HG02759 (cell line): ENCODE results near the gene NDUFB11.
"Not testable (repeated sequence)": the region's sequence is repeated elsewhere in the genome, so short reads cannot be mapped to it uniquely, and the experiment has no call there.

Source experiments
- ATAC-seq: cut with Tn5 transposase; IDR thresholded peaks from one replicate; pipeline ENCODE4 v1.9.1; 2021; ENCODE audit warnings: mild to moderate bottlenecking, moderate library complexity; ENCODE audit not compliant: unreplicated experiment

The NDUFB11 gene

GRCh38 chrX:47146936-47147859 is 2.7 kb upstream of the NDUFB11 start:
- no peak for ATAC-seq

GRCh38 chrX:47146121-47146935 is 1.8 kb upstream of the NDUFB11 start:
- ATAC-seq, result no peak

DNA sequence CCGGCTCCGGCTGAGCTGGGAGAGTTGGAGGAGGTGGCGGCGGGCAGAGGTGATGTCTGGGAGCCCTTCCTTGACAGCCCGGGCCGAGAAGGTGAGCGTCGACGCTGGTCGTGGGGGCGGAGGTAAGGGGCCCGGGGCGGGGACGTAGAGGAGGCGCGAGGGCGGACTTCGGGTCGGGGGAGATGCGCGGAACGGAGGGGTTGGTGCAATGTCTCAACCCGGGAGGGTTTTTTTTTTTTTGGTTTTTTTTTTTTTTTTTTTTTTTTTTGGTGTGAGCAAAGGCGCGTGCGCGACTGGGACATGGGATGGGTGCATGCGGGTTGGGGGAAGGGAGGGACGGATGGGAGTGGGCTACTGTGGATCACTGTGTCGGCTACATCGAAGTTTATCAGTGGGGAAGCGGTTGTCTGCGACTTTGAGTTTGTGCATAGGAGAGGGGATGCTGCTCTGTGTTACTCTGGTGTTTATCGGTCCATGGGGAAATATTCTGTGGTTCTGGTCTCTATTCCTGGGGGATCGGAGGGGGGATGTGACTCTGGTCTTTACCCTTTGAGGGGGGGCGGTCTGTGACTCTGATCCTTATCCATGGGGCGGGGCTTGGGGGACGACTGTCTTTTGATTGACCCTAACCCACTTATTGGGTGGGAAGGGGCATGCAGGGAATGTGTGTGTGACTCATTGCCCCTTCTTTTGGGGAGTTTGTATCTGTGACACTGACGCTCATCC is 1.1 kb upstream of the NDUFB11 start:
- peak; percentile 32 for ATAC-seq

DNA sequence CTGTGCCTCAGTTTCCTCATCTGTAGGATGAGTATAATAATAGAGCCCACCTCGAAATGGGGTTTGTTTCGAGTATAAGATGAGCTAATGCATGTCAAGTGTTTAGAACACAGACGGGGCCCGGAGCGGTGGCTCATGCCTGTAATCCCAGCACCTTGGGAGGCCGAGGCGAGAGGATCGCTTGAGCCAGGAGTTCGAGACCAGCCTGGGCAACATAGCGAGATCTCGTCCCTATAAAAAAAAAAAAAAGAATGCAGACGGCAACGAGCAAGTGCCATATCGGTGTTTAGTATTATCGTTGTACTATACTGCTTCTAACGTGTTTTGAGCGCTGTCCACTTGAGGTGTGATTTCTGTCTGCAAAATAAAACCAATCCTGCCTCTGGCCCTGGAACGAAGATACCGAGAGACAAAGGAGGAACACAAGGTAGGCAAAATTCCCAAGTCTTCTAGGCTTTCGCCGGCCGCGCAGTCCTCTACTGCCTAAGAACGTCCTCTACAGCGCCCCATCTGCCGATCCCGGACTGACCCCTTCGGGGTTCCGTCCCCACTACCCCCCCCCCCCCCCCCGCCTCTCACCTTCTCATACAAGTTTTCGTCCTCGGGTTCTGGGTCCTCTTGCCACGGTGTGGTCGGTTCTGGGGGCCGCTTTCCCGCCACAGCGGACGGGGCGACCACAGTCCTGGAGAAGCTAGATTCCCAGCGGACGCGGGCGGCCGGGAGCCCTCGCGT is 442 bp downstream of the NDUFB11 start:
- ATAC-seq, result peak; percentile 5

DNA sequence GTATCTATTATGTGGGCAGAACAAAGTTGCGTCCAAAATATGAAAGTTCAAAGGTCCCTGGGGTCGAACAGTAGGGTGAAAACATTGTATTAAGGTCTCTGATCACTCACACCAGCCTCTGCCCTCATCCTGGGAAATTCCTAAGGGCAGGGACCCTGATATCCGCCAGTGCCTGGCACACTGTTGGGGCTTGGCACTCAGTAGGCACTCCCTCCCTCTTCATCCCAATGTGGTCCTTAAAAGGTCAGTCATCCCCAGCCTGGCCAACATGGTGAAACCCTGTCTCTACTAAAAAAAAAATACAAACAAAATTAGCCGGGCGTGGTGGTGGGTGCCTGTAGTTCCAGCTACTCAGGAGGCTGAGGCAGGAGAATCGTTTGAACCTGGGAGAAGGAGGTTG is 6.3 kb downstream of the NDUFB11 start:
- ATAC-seq, result no peak

DNA sequence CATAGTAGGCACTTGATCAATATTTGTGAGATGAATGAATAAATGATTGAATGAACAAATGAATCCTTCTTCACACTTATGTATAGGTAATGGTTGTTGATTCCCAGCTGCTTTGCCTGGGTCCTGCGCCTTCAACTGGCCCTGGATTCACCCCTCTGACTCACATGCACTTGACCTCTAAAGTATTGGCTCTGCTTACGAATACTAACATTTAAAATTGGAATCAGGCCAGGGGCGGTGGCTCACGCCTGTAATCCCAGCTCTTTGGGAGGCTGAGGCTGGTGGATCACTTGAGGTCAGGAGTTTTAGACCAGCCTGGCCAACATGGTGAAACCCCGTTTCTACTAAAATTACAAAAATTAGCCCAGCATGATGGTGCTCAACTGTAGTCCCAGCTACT is 8.9 kb downstream of the NDUFB11 start:
- ATAC-seq, result not testable (repeated sequence)

DNA sequence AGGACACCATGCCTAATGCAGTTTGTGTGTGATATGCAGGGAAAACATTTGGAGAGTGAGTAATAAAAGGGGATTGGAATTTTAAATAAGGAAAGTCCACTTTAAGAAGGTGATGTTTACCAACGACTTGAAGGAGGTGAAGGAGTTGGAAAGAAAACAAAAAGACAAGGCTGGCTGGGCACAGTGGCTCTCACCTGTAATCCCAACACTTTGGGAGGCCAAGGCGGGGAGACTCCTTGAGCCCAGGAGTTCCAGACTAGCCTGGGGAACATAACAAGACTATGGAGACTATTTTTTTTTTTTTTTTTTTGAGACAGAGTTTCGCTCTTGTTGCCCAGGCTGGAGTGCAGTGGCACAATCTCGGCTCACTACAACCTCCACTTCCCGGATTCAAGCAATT is 11.0 kb downstream of the NDUFB11 start:
- no peak for ATAC-seq

GRCh38 chrX:47129899-47130358 is 14.6 kb downstream of the NDUFB11 start:
- ATAC-seq, result no peak

GRCh38 chrX:47129157-47129898 is 15.2 kb downstream of the NDUFB11 start:
- peak; percentile 98 for ATAC-seq

DNA sequence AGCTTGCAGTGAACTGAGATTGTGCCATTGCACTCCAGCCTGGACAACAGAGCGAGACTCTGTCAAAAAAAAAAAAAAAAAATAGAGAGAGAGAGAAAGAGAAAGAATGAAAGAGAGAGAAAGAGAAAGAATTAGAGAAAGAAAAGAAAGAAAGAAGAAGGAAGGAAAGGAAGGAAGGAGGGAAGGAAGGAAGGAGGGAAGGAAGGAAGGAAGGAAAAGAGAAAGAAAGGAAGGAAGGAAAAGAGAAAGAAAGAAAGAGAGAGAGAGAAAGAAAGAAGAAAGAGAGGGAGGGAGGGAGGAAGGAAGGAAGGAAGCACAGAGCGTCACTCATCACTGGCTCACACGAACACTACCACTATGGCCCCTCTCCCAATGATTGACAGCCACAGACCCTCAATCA is 20.0 kb downstream of the NDUFB11 start:
- ATAC-seq, result not testable (repeated sequence)

DNA sequence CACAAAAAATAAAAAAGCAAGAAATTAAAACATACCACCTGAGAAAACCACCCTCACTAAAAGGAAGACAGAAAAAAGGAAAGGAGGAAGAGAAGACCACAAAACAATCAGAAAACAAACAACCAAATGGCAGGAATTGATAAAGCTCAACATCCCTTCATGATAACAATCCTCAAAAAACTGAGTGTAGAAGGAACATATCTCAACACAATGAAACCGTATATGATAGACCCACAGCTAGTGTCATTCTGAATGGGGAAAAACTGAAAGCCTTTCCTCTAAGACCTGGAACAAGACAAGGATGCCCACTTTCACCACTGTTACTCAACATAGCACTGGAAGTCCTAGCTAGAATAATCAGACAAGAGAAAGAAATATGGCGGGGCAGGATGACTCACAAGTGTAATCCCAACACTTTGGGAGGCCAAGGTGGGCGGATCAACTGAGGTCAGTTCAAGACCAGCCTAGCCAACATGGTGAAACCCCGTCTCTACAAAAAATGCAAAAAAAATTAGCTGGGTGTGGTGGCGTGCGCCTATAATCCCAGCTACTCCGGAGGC is 27.9 kb downstream of the NDUFB11 start:
- not testable (repeated sequence) for ATAC-seq

DNA sequence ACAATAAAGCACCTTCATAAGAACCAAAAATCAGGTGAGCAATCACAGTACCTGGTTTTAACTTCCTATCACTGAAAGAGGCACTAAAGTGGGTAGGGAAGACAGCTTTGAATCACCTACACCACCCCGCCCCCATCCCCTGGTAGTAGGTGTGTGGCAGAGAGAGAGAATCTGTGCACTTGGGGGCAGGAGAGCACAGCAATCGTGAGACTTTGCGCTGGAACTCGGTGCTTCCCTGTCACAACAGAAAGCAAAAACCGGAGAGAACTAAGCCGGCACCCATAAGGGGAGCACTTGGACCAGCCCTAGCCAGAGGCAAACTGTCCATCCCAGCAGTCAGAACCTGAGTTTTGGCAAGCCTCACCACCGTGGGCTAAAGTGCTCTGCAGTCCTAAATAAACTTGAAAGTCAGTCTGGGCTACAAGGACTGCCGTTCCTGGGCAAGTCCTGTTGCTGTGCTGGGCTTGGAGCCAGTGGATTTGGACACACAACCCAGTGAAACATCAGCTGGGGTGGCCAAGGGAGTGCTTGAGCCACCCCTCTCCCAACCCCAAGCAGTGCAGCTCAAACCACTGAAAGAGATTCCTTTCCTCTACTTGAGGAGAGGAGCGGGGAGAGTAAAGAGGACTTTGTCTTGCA is 32.1 kb downstream of the NDUFB11 start:
- ATAC-seq, result no peak

DNA sequence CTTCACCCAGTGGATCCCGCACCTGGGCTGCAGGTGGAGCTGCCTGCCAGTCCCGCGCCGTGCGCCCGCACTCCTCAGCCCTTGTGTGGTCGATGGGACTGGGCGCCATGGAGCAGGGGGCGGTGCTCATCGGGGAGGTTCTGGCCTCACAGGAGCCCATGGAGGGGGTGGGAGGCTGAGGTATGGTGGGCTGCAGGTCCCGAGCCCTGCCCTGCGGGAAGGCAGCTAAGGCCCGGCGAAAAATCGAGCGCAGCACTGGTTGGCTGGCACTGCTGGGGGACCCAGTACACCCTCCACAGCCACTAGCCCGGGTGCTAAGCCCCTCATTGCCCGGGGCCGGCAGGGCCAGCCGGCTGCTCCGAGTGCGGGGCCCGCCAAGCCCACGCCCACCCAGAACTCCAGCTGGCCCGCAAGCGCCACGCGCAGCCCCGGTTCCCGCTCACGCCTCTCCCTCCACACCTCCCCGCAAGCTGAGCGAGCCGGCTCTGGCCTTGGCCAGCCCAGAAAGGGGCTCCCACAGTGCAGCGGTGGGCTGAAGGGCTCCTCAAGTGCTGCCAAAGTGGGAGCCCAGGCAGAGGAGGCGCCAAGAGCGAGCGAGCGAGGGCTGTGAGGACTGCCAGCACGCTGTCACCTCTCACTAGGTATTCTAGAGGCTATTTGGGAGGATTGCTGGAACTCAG is 33.4 kb downstream of the NDUFB11 start:
- ATAC-seq, result not testable (repeated sequence)

DNA sequence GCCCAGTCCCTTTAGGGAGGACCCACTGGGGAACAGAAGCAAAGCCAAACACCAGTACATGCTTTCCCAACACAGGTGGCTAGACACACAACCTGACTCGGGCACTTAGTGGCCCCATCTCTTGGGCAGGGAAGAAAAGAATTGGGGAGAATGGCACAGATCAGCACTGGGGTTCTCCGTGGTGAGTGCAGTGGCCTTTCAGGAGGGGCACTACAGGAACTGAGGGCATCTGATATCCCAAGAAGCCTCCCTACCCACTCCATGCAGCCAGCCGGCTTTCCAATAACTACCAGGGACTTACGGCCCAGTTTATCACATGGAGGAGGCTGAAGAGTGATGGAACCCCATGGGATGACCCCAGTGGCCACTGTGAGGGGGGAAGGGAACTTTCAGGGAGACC is 43.3 kb downstream of the NDUFB11 start:
- ATAC-seq, result no peak

GRCh38 chrX:47098338-47099094 is 46.0 kb downstream of the NDUFB11 start:
- ATAC-seq, result no peak

GRCh38 chrX:47097018-47097417 is 47.5 kb downstream of the NDUFB11 start:
- ATAC-seq, result no peak

GRCh38 chrX:47093860-47094259 is 50.6 kb downstream of the NDUFB11 start:
- ATAC-seq, result no peak

- no peak for ATAC-seq
Measured at GRCh38 chrX:47093248-47093647, 51.3 kb downstream of the NDUFB11 start.
